ENCODE measurements around the gene NEGR1.
A peak's percentile ranks its signal among the peaks of the same experiment; 100 is the strongest.

The NEGR1 gene

GRCh38 chr1:72111662-72112061 lies 170.7 kb downstream of the NEGR1 start:
- no peak for DNase-seq

DNA sequence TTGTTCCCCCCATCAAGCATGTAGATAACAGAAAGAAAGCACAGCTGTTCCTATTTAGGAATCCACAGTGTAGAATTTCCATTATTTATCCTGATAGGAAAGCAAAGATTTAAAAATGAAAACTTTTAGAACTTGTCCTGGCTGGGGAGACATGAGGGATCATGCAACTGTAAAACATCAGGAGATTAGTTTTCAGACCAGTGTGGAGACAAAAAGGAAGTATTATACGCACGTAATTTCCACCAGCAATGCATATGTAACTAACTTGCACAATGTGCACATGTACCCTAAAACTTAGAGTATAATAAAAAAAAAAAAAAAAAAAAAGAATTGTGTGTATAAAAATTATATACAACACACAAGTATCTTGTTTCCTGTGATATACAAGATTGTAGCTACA lies 172.4 kb downstream of the NEGR1 start:
- no peak for DNase-seq

GRCh38 chr1:72105201-72105600 lies 177.1 kb downstream of the NEGR1 start:
- DNase-seq, result no peak

GRCh38 chr1:72101840-72102632 lies 180.3 kb downstream of the NEGR1 start:
- no peak for DNase-seq

DNA sequence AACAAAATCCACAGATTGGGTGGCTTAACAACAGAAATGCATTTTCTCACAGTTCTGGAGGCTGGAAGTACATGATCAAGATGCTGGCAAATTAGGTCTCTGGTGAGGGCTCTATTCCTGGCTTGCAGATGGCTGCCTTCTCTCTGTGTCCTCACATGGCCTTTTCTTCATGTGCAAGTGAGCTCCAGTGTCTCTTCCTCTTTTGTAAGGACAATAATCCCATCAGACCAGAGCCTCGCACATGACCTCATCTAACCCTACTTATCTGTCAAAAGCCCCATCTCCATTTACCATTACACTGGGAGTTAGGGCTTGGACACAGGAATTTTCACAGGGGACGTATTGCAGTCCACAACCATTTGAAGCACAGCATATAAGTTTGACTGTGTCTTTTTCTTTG lies 181.6 kb downstream of the NEGR1 start:
- DNase-seq, result no peak

GRCh38 chr1:72097851-72098570 lies 184.3 kb downstream of the NEGR1 start:
- no peak for DNase-seq

- DNase-seq, result no peak
Observed at GRCh38 chr1:72094209-72094608, 188.1 kb downstream of the NEGR1 start.

DNA sequence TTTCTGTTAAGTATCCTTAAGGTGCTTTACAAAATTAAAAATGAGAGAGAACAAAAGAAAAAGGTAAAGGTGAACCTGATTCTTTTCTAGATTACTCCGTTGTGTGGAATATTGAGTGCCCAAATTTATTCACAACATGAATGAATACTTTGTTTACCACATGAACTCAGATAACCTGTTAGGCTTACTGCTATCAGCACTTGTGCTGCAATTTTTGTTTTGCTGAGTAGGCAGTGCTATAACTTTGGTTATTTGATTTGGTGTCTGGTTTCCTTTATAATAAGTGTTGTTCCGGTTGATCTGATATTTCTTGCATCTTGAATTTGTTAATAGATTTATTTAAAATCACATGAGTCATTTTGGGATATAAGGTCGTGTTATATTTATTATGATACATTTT lies 195.9 kb downstream of the NEGR1 start:
- no peak for DNase-seq

DNA sequence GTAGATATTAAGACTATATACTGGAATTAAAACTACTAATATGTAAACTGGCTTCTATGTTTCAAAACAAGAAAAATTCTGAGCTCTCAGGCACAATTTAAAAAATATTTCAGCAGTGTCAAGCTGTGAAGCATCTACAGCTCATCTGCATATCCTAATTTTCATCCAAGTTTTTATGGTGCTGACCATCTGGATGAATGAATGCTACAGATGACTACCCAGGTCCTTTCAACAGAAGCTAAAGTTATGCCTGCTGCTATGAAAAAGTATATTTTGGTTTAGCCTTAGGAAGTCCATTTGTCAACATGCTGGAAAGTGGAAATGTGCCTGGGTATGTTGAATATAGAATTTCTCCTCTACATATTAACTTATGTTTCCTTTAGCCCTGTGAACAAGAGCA lies 206.9 kb downstream of the NEGR1 start:
- peak; percentile 61 for DNase-seq

DNA sequence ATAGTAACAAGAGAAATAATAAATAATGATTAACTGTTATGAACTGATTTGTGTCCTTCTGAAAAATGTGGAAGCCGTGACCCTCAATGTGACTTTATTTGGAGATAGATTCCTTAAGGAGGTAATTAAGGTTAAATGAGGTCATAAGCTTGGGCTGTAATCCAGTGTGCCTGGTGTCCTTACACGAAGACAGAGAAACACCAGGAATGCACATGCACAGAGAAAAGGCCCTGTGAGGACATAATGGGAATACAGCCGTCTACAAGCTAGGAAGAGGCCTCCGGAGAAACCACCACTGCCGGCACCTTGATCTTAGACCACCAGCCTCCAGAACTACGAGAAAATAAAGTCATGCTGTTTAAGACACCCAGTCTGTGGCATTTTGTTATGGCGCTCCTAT lies 215.9 kb downstream of the NEGR1 start:
- DNase-seq, result no peak

DNA sequence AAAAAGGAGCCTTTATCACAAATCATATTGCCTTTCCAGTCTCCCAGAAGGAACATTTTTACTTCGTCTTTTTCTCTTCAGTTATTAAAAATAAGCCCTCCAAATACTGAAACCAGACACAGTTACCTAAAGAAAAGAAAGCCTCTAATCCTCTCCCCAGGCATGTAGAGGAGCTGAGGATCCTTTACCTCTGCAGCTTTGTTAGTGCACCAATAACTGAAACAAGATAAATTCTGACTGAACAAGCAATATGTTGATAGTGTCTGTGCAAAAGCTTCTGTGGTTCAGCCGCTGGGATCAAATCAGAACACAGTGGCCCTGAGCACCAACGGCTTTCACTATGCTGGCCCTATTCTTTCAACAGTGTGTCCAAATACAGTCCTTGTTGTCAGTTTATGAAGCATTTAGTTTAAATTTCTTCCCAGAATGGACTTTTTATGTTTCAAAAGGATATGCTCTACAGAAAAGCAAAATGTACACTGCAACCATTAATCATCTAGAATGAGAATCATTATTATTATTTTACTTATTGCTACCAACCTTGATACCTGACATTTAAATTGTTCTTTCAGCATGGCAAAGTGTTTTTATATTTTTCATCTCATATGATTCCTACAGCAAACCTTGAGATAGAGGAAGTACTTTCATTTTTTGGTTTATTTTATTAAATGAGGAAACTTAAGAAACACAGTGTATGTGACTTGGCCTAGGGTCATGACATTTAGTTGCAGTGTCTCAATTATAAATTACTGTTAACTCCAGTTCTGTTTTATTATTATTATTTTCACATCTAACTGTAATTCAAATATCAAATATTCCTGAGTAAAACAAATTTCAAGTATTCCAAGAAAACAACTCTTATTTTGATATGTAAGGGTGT lies 217.9 kb downstream of the NEGR1 start:
- no peak for DNase-seq

GRCh38 chr1:72063364-72064044 lies 218.8 kb downstream of the NEGR1 start:
- no peak for DNase-seq

- DNase-seq, result no peak
Observed at GRCh38 chr1:72062584-72062983, 219.8 kb downstream of the NEGR1 start.

GRCh38 chr1:72060466-72061245 lies 221.7 kb downstream of the NEGR1 start:
- no peak for DNase-seq

- no peak for DNase-seq
Observed at GRCh38 chr1:72056516-72056915, 225.8 kb downstream of the NEGR1 start.

DNA sequence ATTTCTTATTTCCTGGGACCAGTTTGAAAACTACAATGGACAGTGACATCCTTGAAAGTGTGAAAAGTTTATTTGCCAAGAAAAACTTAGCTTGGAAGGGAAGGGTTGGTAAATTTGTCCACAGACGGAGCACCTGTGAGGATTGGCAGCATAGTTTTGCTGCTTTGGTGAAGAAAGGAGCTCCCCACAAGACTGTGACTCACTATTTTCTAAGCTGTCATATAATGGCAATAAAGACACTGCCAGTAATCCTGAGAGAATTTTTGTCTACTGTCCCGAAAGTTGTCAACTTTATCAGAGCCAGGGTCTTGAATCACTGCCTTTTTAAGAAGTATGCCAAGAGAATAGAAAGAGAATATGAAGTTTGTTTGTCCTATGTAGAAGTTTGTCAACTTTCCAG lies 230.8 kb downstream of the NEGR1 start:
- peak; percentile 37 for DNase-seq

GRCh38 chr1:72050551-72050950 lies 231.8 kb downstream of the NEGR1 start:
- no peak for DNase-seq

DNA sequence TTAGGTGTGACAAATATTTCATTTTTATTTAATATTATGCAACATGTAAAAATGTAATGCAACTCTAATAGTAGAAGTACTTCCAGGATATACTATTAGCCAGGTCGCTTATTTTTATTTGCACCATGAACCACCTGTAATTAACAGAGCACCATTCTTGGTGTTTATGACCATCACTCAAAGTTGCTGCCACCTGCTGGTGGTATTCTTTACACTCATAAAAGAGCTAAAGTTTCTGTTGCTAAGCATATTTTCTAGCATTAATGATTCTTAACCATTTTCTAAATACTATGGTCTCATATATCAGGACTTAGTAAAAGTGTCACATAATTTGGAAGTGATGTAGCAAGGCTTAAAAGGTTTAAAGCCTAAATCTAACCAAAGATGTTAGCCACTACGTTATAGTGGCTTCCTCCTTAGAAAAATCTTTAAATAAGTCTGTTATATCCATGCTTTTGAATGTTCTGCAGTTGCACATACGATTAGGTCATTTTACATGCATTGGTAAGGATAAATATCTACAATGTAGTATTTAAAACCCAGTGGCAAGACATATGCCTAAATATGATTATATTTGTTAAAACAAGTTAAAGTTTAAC lies 244.5 kb downstream of the NEGR1 start:
- peak; percentile 48 for DNase-seq

GRCh38 chr1:72034827-72035226 lies 247.5 kb downstream of the NEGR1 start:
- DNase-seq, result no peak

DNA sequence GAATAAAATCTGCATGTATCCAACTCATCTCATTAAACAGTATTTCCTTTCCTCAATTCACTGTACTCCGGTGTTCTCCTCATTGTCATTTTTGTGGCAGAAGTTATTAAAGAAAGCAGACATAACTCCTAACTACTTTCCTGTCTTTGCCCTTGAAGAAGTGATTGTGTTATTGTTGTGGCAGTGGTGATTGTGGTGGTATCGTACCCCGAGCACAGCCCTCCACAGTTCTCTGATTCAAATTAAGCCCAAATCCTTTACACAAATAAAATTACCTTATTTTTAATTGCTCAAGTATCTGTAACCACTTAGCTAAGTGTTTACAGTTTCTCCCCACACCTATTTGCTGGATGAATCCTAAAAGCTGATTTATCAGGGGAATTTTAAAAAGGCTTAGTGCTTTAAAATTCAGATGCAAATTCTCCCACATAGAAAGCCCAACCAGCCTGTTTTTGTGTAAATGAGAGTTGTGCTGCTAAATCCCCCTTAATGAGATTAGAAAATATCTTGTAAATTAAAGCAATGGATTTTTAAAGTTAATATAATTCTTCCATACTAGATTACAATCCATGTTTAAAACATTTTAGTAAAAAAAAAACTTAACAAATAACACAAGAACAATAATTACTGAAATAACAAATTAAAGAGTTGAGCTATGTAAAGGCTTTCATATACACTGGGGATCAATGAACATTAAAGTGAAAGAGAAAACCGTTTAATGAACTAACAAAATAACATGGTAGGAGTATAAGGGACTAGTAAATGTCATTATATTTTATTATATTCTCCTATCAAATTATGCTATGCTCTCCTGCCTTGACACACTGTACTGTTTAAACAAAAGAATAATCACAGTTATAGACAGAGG lies 259.0 kb downstream of the NEGR1 start:
- DNase-seq, result no peak

GRCh38 chr1:72018562-72018961 lies 263.8 kb downstream of the NEGR1 start:
- DNase-seq, result no peak

Measured in NCI-H446 treated with DMSO at 0.1 percent for 48 hours (cell line).